ENCODE measurements around the gene ANKS6.

The ANKS6 gene

DNA sequence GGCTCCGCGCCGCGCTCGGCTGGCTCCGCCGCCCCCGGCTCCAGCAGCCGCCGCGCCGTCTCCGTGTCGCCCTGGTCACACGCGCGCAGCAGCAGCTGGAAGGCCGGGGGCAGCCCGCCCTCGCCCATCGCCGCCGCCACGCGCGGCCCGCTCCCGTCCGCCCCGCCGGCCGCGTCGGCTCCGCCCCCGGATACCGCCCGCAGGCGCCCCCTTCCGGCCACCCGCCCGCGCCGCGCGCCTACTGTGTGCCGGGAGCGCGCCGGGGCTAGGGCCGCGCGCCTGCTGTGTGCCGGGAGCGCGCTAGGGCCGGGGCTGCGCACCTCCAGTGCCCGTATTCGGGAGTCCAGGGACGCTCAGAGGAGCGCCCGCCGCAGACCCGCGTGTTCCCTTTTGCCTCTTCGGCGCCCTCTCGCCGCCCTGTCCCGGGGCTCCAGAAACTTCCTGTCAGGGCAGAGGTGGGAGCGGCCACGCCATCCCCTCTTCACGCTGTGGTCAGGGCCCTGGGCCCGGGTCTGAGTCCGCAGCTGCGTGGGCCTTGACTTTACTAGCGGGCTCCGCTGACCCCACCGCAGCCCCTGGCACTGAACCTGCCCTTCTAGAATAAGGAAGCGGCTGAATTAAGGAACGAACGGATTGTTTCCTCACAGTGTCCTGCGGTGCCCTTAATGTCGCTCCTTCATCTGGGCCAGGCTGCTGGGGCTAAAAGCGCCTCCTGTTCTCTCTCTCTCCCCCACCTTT lies at the start of gene ANKS6:
Gene ANKS6, minus strand, starts transcription at position 192 of the 738 bp plus-strand sequence. Its CDS starts 64 bp downstream, at position 128.
- DNase-seq, result peak; percentile 47

DNA sequence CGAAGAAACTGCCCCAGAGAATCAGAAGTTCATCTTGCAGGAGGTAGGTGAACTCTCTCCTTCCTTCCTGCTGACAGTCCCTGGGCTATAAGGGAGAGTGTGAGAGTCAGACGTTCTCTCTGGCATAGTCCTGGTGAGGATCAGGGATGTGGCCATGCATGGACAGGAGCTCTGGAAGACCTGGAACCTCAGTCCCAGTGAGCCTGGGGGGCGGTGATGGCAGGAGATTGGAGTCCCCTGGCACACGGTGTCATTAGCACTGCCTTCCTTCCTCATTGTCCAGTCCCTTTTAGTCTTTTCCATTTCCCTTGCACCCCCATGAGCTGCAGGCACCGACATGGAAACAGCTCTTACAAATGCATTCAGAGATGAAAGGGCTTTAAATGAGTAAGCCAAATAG lies 49.7 kb upstream of the ANKS6 start:
- DNase-seq, result no peak

DNA sequence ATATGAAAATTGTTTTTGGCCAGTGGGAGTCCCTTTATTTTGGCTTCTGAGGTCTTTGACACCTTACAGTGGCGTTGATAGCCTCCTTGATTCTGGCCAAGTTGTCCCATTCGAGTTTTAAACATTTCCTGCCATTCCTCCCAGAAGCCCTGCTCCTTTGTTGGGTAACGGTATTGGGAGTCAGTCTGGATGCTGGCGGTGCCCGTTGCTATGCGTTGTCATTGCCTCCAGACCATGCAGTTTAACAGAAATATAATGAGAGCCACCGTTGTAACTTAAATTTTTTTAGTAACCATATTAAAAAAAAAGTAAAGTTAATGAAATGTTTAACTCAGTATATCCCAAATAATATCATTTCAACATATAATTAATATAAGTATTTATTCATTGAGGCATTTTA lies 46.2 kb upstream of the ANKS6 start:
- DNase-seq, result no peak

DNA sequence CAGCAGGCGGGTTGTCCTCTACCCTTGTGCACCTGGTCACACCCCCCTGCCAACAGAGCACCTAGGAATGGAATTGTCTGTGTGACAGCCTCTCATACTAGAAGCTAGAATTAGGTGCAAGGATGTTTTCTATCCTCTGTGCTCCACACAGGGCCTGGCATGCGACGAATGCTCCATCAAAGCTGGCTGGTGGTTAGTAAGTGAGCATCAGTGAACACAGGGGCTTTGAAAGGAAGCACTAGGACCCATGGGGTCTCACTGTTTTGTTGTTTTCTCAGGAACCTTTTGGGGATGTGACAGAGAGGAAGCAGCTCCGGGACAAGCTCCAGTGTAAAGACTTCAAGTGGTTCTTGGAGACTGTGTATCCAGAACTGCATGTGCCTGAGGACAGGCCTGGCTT lies 43.4 kb upstream of the ANKS6 start:
- DNase-seq, result no peak

DNA sequence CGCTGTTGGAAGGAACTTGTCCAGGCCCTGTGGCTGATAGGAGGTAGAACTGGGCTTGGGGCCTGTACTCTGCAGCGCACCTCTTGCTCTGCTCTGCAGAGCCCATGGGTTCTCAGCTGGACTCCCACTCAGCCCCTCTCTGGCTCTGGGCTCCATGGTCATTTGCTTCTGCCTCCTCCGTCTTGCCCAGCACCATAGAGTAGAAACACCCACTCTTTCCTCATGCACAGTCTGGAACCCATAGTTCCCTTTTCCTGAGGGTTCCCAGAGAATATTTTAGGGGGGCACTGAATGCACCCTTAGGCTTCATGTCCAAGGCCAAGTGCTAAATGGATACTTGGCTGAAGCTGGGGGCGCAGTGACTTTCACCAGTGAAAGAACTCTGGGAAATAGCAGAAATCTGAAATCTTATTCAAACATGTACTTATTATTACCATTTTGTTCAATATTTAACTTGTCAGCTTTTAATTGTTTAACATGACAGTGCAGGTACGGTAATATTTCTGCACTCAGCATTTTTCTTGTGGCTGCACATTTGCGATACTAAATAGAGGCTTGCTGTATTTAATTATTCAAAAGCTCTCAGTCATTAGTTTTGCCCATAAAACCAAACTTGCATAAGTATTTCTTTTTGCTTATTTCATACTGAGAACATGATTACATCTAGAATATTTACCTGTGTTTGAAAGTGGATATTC lies 42.7 kb upstream of the ANKS6 start:
- DNase-seq, result no peak

DNA sequence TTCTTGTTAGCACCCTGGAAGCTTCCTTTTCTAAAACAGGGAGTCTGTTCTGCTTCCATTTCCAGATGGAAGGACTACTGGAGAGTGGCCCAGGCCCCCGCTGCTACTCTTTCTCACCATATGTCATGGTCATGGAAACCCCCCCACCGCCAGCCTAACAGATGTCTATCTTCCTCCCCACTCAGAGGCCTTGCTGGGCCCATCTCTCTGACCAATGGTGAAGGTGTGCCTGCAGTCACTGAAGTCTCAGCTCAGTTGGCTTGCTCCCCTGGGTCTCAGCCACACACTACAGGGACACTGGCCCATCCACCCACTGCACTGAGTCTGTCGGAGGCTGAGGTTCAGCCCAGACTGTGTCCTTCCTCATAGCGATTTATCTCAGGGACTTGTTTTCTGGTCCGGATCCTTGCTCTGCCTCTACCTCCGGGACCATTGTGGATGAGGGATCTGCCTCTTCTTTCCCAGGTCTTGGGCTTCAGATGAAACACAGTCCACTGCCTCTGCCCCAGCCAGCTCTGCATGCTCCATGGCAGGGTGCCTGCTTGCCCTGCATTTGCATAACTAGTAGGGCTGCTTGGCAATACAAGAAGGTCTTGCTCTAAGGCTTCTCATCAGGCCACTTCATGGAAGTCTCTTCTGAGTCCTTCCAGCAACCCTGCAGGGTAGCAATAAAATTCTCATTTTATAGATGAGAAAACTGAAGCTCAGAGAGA lies 42.0 kb upstream of the ANKS6 start:
- DNase-seq, result no peak

DNA sequence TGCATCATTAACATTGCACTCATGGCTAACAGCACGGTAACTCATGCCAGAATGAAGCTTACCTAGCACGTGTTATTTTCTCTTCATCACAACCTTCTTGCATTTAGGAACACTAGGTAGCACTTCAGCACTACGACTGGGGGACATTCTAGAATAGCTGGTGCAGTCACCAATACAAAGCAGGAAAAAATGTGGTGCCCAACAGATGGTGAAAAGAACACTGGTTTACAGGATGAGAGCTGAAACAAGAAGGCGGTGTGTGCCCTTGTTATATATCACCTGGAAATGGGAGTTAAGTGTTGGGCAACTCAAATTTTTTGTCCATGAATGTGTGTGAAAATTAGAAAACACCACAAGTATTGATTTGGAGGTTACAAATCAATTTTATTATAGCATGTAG lies 41.2 kb upstream of the ANKS6 start:
- DNase-seq, result no peak

DNA sequence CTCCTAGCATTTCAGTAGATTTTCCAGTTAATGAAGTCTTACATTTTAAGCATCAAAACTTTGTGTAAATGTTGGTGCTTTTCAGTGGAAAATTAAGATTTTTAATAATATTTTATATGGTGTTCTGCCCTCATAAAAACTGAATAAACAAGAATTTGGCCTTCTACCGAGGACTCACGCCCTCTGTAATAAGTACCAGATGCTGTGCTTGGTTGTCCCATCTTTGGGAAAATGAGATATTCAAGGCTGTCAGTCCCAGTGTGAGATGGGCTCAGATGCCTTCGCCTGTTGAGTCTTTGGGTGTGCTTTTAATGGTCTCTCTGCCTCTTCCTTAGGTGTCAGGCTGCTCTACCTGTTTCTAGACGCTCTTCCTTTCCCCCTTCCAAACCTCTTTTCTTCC lies 39.9 kb upstream of the ANKS6 start:
- no peak for DNase-seq

DNA sequence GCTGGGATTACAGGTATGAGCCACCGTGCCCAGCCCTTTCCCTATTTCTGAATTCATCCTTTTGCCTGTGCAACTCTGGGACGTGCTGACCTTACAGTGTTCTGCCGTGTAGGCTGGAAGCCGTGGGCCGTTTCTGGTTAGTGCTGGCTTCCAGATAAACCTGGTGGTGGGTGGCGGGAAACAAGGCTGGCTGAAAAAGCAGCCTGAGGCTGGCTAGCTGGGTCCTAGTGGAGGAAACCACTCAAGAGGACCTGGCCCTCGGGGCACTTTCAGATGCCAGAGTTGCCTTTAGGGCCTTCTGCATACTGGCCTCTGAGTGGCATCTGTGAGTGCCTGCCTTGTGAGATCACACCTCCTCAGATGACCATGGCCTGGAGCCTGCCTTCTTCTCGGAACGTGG lies 38.0 kb upstream of the ANKS6 start:
- no peak for DNase-seq

DNA sequence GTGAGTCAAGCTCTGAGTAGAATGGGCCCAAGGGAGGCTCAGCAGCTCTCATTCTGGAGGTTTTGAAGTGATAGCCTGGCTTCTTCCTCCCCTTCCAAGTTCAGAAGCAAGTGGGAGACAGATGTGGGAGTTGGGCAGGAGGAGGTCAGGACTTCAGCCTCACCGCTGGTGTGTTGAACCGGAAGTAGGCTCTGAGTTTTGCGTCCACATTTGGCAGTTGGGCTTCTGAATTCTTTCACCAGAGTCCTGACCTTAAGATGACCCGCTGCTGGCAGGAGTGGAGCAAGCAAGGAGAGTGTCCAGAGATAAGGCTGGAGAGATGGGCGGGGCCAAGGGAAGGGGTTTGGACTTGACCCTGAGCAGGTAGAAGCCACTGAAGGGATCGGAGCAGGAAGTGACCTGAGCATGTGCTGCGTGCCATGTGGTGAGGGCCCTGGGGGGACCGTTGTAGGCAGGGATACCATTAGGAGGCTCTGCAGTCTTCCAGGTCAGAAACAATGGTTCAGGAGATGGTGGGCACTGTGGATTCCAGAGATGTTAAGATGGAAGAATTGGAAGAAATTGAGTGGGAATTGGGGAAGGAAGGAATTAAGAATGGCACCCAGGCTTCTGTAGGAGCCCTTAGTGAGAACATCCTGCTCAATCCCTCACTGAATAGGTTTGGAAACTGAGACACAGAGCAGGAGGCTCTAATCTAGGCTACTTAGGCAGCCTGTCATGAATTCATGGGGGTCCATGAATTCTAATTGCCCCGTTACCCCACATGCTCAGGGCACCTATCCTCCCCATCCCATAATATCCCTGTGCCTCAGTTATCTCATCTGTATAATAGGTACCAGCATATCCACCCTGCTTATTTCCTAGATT lies 37.0 kb upstream of the ANKS6 start:
- no peak for DNase-seq

DNA sequence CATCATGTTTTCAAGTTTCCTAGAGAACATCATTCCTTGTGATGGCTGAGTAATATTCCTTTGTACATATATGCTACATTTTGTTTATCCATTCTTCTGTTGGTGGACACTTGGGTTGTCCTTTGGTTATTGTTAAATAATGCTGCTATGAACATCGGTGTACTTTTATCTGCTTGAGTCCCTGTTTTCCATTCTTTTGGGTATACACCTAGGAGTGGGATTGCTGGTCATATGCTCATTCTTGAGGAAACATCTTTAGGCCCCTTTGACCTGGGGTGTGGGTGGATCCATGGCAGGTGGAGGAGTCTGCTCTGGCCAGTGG lies 36.4 kb upstream of the ANKS6 start:
- no peak for DNase-seq

DNA sequence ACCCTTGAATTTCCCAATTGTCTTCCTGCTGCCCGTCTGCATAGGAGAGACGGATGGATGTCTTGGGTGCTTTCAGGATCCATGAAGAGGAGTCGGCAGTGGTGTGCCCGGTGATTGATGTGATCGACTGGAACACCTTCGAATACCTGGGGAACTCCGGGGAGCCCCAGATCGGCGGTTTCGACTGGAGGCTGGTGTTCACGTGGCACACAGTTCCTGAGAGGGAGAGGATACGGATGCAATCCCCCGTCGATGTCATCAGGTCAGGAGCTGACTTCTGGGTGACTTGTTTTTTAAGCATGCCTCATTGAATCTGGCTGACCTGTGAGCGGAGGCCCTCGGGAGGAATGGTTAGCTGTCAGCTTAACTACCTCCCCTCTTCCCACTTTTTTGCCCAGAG lies 35.3 kb upstream of the ANKS6 start:
- no peak for DNase-seq

DNA sequence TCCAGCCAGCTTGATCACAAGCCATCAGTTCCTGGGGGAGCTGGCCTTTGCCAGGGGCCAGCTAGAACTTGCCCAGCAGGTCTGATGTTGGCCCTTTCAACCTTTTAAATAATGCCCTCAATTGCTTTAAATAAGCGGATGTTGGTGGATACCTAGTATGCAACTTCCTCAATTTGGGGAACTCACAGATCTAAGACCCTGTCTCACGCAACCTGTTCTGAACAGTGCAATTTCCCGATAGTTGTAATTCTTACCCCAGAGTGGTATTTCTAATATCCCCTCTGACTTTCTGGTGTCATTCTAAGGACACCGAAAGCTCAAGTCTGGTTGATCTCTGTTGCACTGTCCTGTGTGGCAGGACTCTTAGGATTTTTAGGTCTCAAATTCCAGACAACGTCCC lies 34.2 kb upstream of the ANKS6 start:
- DNase-seq, result no peak

DNA sequence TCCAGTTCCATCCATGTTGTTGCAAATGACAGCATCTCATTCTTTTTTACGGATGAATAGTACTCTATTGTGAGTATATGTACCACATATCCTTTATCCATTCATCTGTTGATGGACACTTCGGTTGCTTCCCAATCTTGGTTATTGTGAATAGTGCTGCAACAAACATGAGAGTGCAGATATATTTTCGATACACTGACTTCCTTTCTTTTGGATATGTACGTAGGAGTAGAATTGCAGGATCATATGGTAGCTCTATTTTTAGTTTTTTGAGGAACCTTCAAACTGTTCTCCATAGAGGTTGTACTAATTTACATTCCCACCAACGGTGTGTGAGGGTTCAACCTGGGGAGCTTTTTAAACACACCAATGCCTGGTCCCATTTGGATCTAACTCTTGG lies 33.4 kb upstream of the ANKS6 start:
- no peak for DNase-seq

DNA sequence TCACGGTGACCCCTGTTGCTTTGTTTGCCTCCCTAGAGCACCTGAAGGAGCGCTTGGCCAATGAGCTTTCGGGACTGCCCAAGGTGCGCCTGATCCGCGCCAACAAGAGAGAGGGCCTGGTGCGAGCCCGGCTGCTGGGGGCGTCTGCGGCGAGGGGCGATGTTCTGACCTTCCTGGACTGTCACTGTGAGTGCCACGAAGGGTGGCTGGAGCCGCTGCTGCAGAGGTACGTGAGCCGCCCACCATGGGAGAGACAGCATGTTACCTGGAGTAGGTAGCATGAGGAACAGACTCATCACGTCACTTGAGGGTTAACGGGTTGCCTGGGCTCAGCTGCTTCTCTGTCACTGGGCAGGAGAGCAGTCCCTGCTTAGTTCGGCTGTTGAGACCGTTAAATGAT lies 30.4 kb upstream of the ANKS6 start:
- DNase-seq, result no peak

DNA sequence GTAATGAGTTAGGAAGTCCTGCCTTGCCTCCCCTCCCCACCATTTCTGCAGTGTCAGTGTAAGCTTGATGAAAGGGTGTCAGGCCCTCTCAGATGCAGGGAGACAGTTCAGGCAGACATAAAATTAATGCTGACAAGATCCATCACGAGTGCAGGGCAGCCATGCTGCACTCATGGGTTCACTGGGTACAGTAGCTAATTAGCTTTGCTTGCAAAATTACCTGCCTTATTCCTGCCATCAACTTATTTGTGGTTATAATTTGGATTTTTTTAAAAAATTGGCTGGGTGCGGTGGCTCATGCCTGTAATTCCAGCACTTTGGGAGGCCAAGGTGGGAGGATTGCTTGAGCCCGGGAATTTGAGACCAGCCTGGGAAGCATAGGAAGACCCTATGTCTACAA lies 29.1 kb upstream of the ANKS6 start:
- no peak for DNase-seq

DNA sequence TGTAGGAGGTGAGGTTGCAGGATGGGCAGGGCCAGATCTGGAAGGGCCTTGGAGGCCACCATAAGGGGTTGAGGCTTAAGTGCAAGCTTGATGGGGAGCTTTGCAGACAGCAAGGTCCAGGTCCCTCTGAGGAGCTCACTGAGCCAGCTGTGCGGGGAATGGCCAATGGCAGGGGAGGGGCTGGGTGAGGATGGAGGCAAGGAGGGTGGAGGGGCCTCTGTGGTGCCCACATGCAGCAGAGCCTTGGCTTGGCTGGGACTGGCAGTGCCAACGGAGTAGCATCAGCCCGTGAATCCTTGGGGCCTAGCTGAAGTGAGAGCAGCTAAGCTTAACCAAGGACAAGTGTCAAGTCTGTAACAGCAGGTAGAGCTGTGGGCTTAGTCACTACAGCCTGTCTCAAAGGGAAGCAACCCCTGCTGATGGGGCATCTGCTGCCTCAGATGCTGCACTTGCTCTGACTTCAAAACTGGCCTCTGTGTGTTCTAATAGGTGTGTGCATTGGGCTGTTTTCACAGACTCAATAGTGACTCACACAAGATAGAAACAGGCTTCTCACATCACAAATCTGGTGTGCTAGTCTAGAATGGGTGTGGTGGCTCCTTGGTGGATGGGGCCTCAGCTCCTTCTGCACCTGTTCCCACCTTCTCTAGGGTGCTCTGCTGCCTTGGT lies 27.4 kb upstream of the ANKS6 start:
- no peak for DNase-seq

DNA sequence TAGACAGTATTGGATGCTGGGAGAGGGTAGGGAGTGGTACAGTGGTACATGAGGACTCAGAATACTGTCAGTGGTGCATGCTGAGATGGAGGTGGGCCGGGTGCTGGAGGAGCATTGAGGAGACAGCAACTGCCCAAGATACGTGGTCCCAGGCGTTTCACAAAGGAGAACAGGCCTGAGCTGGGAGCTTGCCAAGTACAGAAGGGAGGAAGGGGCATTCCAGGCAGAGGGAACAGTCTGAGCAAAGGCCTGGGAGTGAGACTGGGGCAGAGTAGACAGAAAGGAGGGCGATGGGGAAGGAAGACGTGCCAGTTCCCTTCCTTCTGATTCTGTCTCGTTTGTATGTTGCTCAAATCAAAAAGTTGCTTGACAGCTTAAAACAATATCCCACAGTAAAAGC lies 26.3 kb upstream of the ANKS6 start:
- no peak for DNase-seq

DNA sequence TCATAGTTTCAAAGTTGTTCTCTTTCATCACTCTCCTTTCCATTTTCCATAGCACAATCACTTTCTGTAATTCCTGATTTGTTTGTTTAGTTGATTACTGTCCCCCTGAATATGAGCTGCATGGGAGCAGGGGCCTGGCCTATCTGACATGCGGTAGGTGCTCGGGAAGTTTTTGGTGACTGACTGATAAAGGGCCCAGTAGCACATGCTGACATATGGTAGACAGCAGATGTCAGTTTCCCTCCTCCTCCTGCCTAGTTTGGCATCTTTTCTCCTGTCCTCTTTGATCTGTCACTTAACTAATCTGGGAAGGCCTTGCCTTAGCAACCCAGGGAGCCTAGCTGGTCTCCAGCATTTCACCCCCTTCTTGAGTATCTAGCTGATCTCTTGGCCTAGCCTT lies 25.5 kb upstream of the ANKS6 start:
- no peak for DNase-seq

DNA sequence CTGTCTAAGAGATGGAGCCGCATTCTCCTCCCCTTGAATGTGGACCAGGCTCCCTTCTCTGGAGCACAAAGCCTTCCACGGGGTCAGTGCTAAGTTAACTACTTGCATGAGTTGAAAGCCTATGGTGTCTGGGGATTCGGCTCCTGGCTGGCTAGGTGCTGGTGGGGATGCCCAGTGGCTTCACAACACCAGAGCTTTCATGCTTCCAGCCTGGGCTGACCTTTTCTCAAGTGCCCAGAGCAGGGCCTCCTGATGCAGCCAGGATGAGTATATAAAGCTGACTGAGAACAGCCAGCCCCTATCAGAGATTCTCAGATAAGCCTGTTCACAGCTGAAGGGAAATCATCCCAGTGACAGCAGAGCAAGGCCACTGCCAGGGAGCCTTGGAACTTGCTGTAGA lies 22.9 kb upstream of the ANKS6 start:
- DNase-seq, result no peak

DNA sequence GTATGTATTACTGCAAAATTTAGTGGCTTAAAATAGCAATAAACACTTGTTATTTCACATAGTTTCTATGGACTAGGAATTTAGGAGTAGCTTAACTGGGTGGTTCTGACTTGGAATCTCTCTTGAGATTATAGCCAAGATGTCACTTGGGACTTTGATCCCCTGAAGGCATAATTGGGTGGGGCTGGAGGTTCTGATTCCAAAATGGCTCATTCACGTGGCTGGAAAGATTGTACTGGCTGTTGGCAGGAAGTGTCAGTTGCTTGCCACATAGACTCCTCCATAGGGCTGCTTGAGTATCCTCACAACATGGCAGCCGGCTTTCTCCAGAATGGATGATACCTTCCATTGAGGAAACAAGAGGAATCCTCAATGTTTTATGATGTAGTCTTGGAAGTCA lies 22.4 kb upstream of the ANKS6 start:
- DNase-seq, result no peak

DNA sequence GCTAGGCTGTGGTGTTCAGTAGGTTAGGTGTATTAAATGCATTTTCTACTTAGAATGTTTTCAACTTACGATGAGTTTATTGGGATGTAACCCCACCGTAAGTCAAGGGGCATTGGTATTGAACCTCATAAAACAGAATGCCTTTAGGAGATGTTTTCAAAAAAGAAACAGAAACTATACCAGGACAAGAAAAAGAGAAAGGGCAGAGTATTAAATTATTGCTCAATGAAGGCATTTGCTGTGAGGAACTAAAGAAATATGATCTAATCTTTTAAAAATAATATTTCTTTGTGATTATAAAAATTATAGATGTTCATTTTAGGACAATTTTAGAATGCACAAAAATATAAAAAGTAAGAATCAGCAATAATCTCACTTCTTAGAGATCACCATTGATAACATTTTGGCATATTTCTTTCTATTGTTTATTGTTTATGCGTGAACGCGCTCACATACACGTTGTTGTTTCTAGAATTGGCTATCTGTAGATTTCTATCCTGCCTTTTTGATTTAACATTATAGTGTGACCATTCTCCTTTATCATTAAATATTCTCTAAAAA lies 19.1 kb upstream of the ANKS6 start:
- no peak for DNase-seq
